Vagina (tissue), 2 donors: ENCODE measurements around the gene IMPG2.

Experiments used
- CTCF ChIP-seq, 3 experiments: fragments of 450-650 bp in 2 of 3; fragments of 200-600 bp in 1 of 3; sonication (generic) in 1 of 3; IDR thresholded peaks; one replicate each; pipeline ENCODE4 v1.5.1; 2017 to 2019; ENCODE audit warnings: antibody characterized with exemption in 3 of 3, mild to moderate bottlenecking in 2 of 3, moderate library complexity in 2 of 3
- POLR2A ChIP-seq, 2 donors: fragments of 450-650 bp; IDR thresholded peaks; one replicate each; pipeline ENCODE4 v1.6.1; 2017; ENCODE audit warnings: antibody characterized with exemption in 2 of 2, mild to moderate bottlenecking in 2 of 2, moderate library complexity in 2 of 2
- POLR2AphosphoS5 ChIP-seq, 2 donors: sonication (generic); formaldehyde crosslinking; IDR thresholded peaks; one replicate each; pipeline ENCODE4 v1.9.0; 2017; ENCODE audit warnings: antibody characterized with exemption in 2 of 2, mild to moderate bottlenecking in 2 of 2, low read depth in 1 of 2; ENCODE audit not compliant: insufficient read depth in 1 of 2

GRCh38 chr3:101319531-101319930, 844 bp downstream of the IMPG2 start:
- TF ChIP-seq CTCF (IDR thresholded peaks at IDR 0.05) (no peak), POLR2A (IDR thresholded peaks at IDR 0.05) (no peak), POLR2AphosphoS5 (IDR thresholded peaks at IDR 0.05; ENCODE audit: insufficient read depth in 1 of 2, low read depth in 1 of 2) (no peak)
